GM18526 (cell line): Measurements from ENCODE around the gene KRT10.
A peak's percentile ranks its signal among the peaks of the same experiment; 100 is the strongest.

ENCODE experiments used
- POLR2A ChIP-seq: IDR thresholded peaks from 3 replicates; pipeline ENCODE4 v1.6.1; 2011; ENCODE audit not compliant: insufficient read length; ENCODE audit errors: extremely low read depth

KRT10 gene

DNA sequence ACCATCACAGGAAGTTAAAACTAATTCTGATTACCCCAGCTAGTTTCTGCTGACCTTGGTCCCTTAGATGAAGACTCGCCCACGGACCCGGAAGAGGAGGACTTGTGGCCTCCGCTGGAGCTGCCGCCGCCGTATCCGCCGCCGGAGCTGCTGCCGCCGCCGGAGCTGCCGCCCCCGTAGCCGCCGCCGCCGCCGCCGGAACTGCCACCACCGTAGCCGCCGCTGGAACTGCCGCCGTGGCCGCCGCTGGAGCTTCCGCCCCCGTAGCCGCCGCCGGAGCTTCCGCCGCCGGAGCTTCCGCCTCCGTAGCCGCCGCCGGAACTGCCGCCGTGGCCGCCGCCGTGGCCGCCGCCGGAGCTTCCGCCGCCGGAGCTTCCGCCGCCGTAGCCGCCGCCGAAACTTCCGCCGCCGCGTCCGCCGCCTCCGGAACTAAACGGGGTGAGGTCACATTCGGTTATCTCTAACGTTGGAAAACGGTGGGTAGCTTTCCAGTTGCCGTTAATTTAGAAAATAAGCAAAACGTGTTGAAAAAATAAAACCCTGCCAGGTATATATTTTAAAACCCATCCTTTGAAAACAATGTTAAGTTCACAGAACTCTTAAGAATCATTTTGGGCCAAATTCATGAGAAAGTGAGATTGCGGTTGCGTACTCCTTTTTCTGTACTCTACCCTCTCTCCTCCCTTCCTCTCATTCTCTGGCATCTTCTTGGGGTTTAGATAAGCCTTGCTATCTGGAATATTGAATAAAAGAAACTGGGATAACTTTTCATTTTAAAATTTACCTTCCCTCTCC, 3.5 kb downstream of the KRT10 start:
- TF ChIP-seq POLR2A = peak; percentile 68

DNA sequence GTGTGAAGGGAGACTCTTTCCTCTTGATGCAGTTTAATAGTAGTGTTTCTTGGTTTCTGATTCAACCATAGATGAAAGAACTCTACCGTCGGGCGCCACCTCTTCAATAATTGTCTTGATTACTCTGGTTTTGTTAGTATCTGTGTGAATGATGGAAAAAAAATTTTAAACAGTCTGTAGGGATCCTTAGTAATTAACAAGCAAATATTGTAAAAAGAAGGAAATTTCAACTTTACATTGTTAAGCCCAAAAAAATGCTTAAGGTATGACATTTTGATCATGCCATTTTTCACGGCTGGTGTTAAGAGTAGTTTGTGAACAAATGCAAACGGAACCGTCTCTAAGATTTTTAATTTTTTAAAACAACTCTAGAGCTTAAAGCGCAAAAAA, 4.1 kb downstream of the KRT10 start:
- no peak for TF ChIP-seq POLR2A

DNA sequence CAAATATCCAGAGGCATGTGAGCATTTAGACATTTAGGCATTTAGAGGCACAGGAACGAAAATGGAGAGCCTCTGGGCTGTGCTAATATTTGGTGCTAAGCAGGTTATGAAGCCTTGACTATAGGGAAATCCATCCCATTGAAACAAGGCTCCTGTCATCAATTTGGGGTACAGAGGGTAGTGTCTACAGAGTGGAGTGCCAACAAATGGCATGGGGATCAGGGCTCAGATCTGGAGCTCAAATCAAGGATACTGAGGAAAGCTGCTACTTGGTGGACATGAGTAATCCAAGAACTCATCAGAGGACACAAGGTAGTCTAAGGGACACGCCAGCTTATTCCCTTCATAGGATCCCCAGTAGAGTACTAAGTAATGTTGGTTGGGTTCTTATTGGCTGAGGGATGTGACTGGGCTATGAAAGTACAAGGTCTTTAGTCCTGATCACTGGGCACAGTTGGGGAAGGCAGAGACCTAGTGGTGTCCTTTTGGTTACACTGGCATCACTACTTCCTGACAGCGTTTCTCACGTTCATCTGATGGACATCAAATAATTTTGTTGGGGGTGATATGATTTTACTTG, 5.2 kb downstream of the KRT10 start:
- no peak for TF ChIP-seq POLR2A

DNA sequence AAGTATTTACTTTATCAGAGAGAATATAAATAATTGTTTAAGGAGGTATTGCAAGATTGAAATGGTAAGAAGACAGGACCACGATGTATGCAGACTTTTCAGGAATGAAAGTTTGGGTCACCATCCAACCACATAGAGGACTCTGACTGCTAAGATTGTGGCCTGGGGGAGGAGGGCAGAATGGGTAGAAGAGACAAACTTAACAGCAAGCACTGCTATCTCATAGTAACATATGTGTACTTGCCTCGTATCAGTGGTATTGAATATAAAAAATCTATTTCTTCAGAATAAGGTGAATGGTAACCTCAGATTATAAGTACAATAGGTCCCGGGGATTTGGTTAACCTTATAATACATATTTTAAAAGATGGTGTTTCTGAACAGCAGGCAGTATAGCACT, 5.8 kb downstream of the KRT10 start:
- no peak for TF ChIP-seq POLR2A

DNA sequence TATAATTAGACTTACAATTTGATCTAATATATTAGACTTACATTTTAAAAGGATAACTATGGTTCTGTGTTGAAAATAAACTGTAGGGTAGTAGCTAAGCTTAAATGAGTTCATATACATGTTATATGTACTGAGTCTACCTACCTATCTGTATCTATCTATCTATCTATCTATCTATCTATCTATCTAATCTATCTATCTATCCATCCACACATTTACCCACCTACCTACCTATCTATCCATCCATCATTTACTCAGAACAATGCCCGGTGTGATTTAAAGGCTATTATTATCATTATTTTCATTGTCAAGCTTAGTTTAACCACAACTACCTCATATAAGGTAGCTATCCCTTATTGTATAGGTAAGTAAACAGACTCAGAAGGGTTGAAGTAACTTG, 7.0 kb downstream of the KRT10 start:
- no peak for TF ChIP-seq POLR2A

DNA sequence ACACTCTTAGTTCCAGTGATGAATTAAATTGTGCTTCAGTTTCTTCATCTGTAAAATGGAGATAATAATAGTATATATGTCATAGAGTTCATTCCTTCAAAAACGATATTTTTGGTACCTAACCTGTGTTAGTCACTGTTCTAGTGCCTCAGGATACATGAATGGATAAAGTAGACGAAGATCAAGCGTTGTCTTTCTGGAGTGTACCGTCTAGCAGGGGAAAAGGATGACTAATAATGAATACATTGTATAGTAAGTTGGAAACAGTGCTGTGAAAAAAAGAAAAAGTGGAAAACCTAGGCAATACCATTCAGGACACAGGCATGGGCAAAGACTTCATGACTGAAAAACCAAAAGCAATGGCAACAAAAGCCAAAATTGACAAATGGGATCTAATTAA, 8.6 kb downstream of the KRT10 start:
- no peak for TF ChIP-seq POLR2A

DNA sequence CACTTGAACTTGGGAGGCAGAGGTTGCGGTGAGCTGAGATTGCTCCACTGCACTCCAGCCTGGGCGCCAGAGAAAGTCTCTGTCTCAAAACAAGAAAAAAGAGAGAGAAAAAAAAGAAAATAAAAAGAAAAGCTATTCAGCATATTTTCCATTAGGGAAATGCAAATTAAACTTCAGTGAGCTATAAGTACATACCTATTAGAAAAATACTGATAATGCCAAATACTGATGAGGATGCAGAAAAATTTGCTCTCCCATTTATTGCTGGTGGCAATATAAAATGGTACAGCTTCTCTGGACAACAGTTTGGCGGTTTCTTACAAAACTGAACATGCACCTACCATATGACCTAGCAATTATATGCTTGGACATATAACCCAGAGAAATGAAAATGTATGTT, 9.8 kb downstream of the KRT10 start:
- no peak for TF ChIP-seq POLR2A

DNA sequence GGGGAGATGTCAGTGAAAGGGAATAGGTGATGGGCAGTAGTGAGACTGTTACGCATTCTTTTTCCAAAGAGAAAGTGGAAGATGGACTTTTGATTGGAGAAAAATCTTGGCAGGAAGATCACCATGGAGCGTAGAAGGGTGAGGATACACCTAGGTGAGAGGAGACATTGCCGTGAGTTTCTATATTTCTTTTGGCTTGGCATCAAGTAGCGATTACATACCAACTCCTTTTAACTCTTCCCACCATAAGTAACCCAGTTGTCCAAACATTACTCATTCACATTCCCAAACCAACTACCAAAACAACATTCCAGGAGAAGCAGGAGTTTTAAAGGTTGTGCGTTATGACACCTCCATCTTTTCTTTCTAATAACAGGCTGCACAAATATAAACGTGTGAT, 11.9 kb downstream of the KRT10 start:
- TF ChIP-seq POLR2A = no peak

DNA sequence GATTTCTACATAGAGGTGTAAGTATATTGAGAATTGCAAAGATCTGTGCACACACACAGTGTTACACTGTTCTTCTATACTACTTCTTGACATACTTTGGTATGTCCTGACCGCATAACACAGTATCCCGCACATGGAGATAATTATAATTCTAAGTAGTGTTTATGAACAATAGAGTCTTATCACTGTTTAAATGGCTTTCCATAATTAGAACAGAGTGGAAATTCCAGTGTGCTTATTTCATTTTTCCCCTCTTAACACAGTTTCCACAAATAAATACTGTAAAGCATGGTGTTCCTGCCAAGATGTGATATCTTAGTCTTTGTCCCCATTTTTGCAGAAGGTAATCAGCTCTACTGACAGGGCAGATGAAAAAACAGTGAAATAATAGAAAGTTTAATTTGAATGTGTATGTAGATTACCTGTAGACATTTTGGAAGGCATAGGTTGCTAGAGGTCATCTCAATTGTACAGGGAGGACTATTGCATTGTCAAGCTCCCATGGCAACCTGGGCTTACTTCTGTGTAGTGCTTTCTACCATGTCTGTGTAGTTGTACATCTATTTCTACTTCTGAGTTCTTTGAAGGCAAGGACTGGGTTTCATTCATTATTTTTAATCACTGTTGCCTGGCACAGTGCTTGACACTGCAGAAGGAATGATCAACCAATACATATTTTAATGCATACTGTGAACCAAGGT, 12.5 kb downstream of the KRT10 start:
- no peak for TF ChIP-seq POLR2A

DNA sequence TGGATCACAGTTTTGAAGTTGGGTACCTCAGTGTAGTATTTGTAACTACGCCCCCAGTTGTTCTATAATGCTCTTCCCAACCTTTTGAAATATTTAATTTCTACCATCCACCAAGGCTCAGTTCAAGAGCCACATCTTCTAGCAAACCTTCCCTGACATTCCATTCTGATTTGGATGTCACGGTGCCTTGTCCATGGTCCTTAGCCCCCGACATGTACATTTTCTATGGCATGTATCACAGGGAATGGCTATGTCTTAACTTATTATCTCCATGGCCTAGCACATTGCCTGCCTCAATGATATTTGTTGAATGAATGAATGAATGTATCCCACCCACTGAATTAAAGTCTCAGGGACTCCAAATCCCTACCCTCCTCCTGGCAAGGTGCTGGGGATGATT, 16.3 kb downstream of the KRT10 start:
- no peak for TF ChIP-seq POLR2A

DNA sequence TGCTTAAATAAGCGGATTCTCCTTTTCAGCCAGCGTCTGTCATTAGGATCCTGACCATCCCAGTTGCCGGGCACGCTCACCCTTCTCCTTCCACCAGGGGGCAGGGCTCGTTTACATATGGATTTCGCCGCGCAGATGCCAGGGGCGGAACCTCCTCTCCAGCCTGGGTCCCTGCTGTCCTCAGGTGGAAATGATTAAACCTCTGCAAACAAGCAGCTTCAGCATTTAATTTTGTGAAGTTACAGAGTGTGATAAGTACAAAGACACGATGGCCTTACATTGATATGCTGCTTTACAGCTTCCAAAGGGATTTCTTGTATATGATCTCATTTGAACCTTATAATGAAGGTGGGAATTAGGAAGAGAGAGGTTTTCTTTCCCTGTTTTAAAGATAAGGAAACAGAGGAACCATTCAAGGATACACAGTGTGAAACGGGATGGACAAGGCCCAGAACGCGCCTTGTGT, 18.8 kb downstream of the KRT10 start:
- no peak for TF ChIP-seq POLR2A

DNA sequence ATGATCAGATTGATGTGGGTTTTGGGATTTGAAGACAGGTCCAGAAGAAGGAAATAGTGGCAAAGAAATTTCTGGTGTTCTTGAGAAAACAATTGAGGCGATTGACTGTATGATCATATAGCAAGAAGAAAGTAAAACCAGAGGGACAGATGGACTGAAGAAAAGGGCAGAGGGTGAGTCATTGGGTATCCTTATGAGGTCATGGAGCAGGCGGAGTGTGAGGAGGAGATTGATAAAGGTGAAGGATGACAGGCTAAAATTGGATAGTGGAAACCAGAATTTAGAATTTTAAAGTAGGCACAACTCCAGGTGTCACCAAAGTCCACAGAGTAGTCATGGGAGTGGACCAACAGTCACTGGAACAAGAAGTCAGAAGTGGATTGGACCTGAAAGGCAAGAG, 21.3 kb downstream of the KRT10 start:
- TF ChIP-seq POLR2A = no peak

DNA sequence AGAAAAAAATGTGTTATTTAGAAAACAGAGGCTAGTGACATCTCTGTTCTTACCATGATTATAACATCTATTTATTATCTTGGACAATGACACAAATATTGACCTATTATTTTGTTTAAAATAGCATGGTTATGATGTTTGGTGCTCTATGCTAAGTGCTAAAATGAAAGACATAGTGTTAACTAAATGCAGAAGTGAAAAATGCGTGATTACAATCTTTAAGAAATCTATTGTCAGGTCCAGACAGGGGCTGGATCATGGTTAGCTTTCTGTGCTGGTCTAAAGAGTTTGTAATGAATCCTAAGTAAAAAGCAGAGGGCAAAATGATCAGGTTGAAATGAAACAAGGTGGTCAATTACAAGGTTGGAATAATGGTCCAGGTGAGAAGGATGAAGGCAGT, 22.0 kb downstream of the KRT10 start:
- no peak for TF ChIP-seq POLR2A

DNA sequence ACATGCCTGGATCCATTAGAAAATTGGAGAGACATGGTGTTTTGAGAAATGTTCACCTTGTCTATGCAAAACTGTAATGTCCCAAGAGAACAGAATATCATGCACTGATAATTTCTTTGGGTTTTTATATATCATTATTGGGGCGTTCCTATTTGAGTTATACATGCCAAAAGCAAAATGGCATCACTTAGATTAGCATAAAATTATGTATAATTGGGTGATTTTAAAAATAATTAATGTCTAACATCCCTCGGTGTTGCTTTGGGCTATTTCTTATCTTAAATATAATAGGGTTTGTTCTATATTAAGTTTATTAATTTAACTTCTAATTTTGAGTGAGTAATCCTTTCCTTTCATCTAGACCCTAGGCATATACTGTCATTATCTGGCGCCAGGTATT, 22.6 kb downstream of the KRT10 start, which contains the start of gene KRT28:
KRT28 (minus strand) TSS at position 101 of the 400 bp plus-strand sequence; CDS start at position 35, 66 bp downstream.
- TF ChIP-seq POLR2A = no peak

DNA sequence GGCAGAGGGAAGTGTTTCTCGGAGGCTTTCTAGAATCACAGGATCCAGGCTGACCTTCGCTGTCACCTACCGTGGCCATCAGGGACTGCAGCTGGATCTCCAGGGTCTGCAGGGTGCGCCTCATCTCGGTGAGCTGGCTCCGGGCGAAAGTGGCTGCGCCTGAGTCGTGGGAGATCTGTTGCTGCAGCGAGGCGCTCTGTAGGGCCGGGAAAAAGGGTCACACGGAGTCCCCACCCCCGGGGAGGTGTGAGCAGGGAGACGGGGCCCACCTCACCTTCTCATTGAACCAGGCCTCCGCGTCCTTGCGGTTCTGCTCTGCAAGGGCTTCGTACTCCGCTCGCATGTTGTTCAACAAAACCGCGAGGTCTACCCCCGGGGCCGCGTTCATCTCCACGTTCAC, 25.6 kb downstream of the KRT10 start:
- TF ChIP-seq POLR2A = no peak

DNA sequence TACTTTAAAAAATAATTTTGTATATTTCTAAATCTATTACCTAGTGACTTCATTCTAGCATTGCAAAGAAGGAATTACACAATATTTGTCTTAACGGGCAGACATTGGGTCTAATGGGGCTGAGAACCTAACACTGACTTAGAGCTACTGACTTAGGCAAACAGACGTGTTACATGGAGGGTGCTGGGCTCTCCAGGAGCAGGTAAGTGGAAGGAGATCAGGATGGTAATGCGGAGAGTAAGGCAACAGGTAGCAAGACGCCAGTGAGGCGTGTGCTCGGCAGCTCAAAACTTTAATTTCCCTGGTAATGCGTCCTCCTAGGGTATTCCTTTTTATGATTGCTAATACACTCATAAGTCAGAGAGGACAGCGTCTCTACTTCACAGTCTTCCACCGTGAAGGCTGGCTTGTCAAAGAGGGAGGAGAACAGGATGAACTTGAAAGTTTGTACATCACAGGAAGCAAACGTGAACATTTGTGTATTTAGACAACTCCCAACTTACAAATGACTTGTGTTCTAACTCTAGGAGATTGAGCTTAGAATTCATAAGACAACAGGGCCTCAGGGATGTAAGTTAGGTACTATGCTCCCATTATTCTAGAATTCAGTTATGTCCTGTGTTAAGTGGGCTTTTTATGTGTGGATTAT, 27.3 kb downstream of the KRT10 start:
- no peak for TF ChIP-seq POLR2A
